Transverse colon (tissue), 4 donors: ENCODE results near the gene SERINC4. TPM values are rescaled to one million over a fixed set of nuclear protein-coding genes. Genes with fewer than 3 reads are reported as not detected.
"Not testable (repeated sequence)": the region's sequence is repeated elsewhere in the genome, so short reads cannot be mapped to it uniquely, and the experiment has no call there.

Source experiments
- DNase-seq: peaks from one replicate; pipeline ENCODE4 v3.0.0-alpha.2; 2019
- H3K27ac ChIP-seq, 4 donors: fragments of 200-600 bp; sonication (generic); 2 replicates each; pipeline ENCODE4 v1.5.1; 2016 to 2018; ENCODE audit warnings: inconsistent platforms in 4 of 4
- H3K27me3 ChIP-seq: fragments of 200-600 bp; sonication (generic); 2 replicates; pipeline ENCODE4 v1.5.1; 2017; ENCODE audit warnings: inconsistent platforms
- H3K36me3 ChIP-seq, 4 donors: fragments of 200-600 bp; sonication (generic); 2 replicates each; pipeline ENCODE4 v1.5.1; 2017 to 2019; ENCODE audit warnings: inconsistent platforms in 4 of 4
- H3K4me1 ChIP-seq, 4 donors: fragments of 200-600 bp; sonication (generic); 2 replicates each; pipeline ENCODE4 v1.5.1; 2017 to 2020; ENCODE audit warnings: inconsistent platforms in 4 of 4
- H3K4me3 ChIP-seq, 4 donors: fragments of 200-600 bp; sonication (generic); 1 replicate in 1 of 4; 2 replicates in 3 of 4; pipeline versions ENCODE4 v1.5.1 to v1.6.1; 2017 to 2019; ENCODE audit warnings: inconsistent platforms in 4 of 4
- H3K9me3 ChIP-seq, 2 donors: fragments of 200-600 bp; sonication (generic); 2 replicates each; pipeline ENCODE4 v1.5.1; 2017 to 2019; ENCODE audit warnings: inconsistent platforms in 2 of 2
- CTCF ChIP-seq, 5 experiments: fragments of 200-600 bp in 3 of 5; fragments of 450-650 bp in 2 of 5; sonication (generic) in 3 of 5; IDR thresholded peaks; 1 replicate in 2 of 5; 2 replicates in 3 of 5; pipeline ENCODE4 v1.5.1; 2016 to 2017; ENCODE audit warnings: antibody characterized with exemption in 5 of 5, inconsistent platforms in 3 of 5, mild to moderate bottlenecking in 2 of 5, moderate library complexity in 1 of 5
- EP300 ChIP-seq: sonication (generic); formaldehyde crosslinking; IDR thresholded peaks from one replicate; pipeline ENCODE4 v1.6.1; 2017; ENCODE audit warnings: antibody characterized with exemption, low read depth
- POLR2A ChIP-seq: fragments of 450-650 bp; IDR thresholded peaks from one replicate; pipeline ENCODE4 v1.6.1; 2016; ENCODE audit warnings: antibody characterized with exemption, mild to moderate bottlenecking, moderate library complexity
- POLR2AphosphoS5 ChIP-seq, 3 donors: sonication (generic); formaldehyde crosslinking; IDR thresholded peaks; one replicate each; pipeline ENCODE4 v1.6.1; 2016; ENCODE audit warnings: antibody characterized with exemption in 3 of 3
- WGBS, 2 donors: methylation state at CpG; one replicate each; pipeline ENCODE4 v1.1.5; 2018; ENCODE audit warnings: low coverage in 1 of 2; 5-methylcytosine and 5-hydroxymethylcytosine counted together
- in situ Hi-C, 4 donors: fragments of 200-750 bp; cut with MboI; loops; one replicate each; pipeline versions ENCODE4 v1.15.0 to v1.15.1; 2017; ENCODE audit warnings: low sequenced_read_pairs in 3 of 4, low pct_ligation_motif_present in 1 of 4, low pct_unique_long_range_greater_than_20kb in 1 of 4
- intact Hi-C: fragments of 100-400 bp; cut with DNase I; formaldehyde crosslinking; loops from one replicate; pipeline ENCODE4 v1.15.1; 2023; ENCODE audit warnings: low total_unique reads
- total RNA-seq, 4 donors: library from RNA; depleted of rRNA; stranded (reverse); fragments of >200 nt; gene quantifications; one replicate each; pipeline ENCODE4 v1.1.0, GENCODE V29; 2016

The SERINC4 gene
- total RNA-seq, 4 donors from 2014 or later, result not detected

- Histone ChIP-seq H3K9me3 (no peaks in the 10 kb centered on the region), H3K36me3 (peaks cover 0 to 27% (median 4%) of the 10 kb centered on the region in 4 donors), H3K4me1 (peaks cover 20 to 49% (median 29%) of the 10 kb centered on the region in 4 donors), H3K4me3 (no peak overlapping the region), H3K27ac (no peak overlapping the region), H3K27me3 (no peaks in the 10 kb centered on the region)
- in situ Hi-C loops, result no loop called here
- intact Hi-C loops, result no loop called here
- 81 to 85% methylated on average over 6 of the region's 6 CpGs for WGBS, 2 donors
- TF ChIP-seq EP300 (no peak), POLR2AphosphoS5 (IDR thresholded peaks at IDR 0.05) (no peak), POLR2A (no peak), CTCF (IDR thresholded peaks at IDR 0.05) (no peak)
- DNase-seq, result no peak
These were observed 48.1 kb downstream of the SERINC4 start for GRCh38 chr15:43751885-43752284.

- intact Hi-C loops, result no loop called here
- 50 to 57% methylated on average over 11 to 12 of the region's 12 CpGs for WGBS, 2 donors
- no peak for DNase-seq
- H3K27me3 ChIP-seq, result no peaks in the 10 kb centered on the region
- H3K9me3 ChIP-seq, result no peaks in the 10 kb centered on the region
- peaks cover 0 to 6% (median 0%) of the 10 kb centered on the region in 4 donors for H3K36me3 ChIP-seq
- TF ChIP-seq EP300, result no peak
- TF ChIP-seq CTCF (IDR thresholded peaks at IDR 0.05), result no peak
- no peak for TF ChIP-seq POLR2AphosphoS5 (IDR thresholded peaks at IDR 0.05)
- TF ChIP-seq POLR2A, result no peak
- H3K4me1 ChIP-seq, result peaks cover 22 to 54% (median 32%) of the 10 kb centered on the region in 4 donors
- H3K27ac ChIP-seq, result peak overlapping the region; percentile 14 to 59 (median 41)
- in situ Hi-C loops, result no loop called here
- H3K4me3 ChIP-seq, result peak overlapping the region in 1 of 4 donors; percentile 23
These were observed 50.2 kb downstream of the SERINC4 start for GRCh38 chr15:43749690-43750345.

GRCh38 chr15:43748376-43748775 lies 51.6 kb downstream of the SERINC4 start:
- Histone ChIP-seq H3K9me3 (no peaks in the 10 kb centered on the region), H3K27ac (peak overlapping the region in 1 of 4 donors; percentile 96), H3K27me3 (no peaks in the 10 kb centered on the region), H3K4me3 (peak overlapping the region in 1 of 4 donors; percentile 13), H3K4me1 (peaks cover 22 to 54% (median 32%) of the 10 kb centered on the region in 4 donors), H3K36me3 (no peaks in the 10 kb centered on the region)
- WGBS, 2 donors, result 55 to 77% methylated on average over 3 of the region's 3 CpGs
- TF ChIP-seq EP300 (no peak), POLR2A (no peak), CTCF (IDR thresholded peaks at IDR 0.05) (no peak), POLR2AphosphoS5 (IDR thresholded peaks at IDR 0.05) (no peak)
- intact Hi-C loops, result no loop called here
- in situ Hi-C loops, result no loop called here
- no peak for DNase-seq

GRCh38 chr15:43746903-43747309 lies 53.1 kb downstream of the SERINC4 start:
- intact Hi-C loops, H3K9me3 ChIP-seq, H3K36me3 ChIP-seq, in situ Hi-C loops, H3K27me3 ChIP-seq: not testable (repeated sequence)
- Histone ChIP-seq H3K27ac (peak overlapping the region; percentile 92 to 98 (median 96)), H3K4me3 (peak overlapping the region; percentile 71 to 84 (median 78)), H3K4me1 (peaks cover 22 to 48% (median 29%) of the 10 kb centered on the region in 4 donors)
- DNase-seq, result peak; percentile 24
- peak in 1 of 3 donors; percentile 6 for TF ChIP-seq POLR2AphosphoS5 (IDR thresholded peaks at IDR 0.05)
- 0% methylated on average over 1 to 12 of the region's 12 CpGs for WGBS, 2 donors
